ENCODE measurements around the gene L3MBTL4. TPM values are rescaled to one million over a fixed set of nuclear protein-coding genes. Genes with fewer than 3 reads are reported as not detected.

The L3MBTL4 gene
- total RNA-seq, 2 donors from 2014 or later: 0.27 to 5.3 TPM

- DNase-seq (ENCODE audit: low spot score) (no peak), ATAC-seq (ENCODE audit: insufficient number of reproducible peaks, low FRiP score, low read depth) (no peak)
- no peaks in the 10 kb centered on the region for H3K27me3 ChIP-seq (replicated peaks; ENCODE audit: insufficient read depth)
These were observed 453.4 kb downstream of the L3MBTL4 start for GRCh38 chr18:5961097-5961827.

GRCh38 chr18:5958822-5959221 lies 455.9 kb downstream of the L3MBTL4 start:
- H3K4me3 ChIP-seq: no peak overlapping the region
- ATAC-seq (ENCODE audit: insufficient number of reproducible peaks, low FRiP score, low read depth) (no peak), DNase-seq (ENCODE audit: low spot score) (no peak)
- H3K36me3 ChIP-seq: no peaks in the 10 kb centered on the region
- no peak overlapping the region for H3K27ac ChIP-seq
- TF ChIP-seq, protein P1, sequence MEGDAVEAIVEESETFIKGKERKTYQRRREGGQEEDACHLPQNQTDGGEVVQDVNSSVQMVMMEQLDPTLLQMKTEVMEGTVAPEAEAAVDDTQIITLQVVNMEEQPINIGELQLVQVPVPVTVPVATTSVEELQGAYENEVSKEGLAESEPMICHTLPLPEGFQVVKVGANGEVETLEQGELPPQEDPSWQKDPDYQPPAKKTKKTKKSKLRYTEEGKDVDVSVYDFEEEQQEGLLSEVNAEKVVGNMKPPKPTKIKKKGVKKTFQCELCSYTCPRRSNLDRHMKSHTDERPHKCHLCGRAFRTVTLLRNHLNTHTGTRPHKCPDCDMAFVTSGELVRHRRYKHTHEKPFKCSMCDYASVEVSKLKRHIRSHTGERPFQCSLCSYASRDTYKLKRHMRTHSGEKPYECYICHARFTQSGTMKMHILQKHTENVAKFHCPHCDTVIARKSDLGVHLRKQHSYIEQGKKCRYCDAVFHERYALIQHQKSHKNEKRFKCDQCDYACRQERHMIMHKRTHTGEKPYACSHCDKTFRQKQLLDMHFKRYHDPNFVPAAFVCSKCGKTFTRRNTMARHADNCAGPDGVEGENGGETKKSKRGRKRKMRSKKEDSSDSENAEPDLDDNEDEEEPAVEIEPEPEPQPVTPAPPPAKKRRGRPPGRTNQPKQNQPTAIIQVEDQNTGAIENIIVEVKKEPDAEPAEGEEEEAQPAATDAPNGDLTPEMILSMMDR (IDR thresholded peaks at IDR 0.05): no peak
- no peaks in the 10 kb centered on the region for H3K27me3 ChIP-seq (replicated peaks; ENCODE audit: insufficient read depth)
- no peaks in the 10 kb centered on the region for H3K4me1 ChIP-seq (ENCODE audit: control insufficient read depth in 1 of 2, low read depth in 2 of 2)
- no peaks in the 10 kb centered on the region for H3K9me3 ChIP-seq

More at GRCh38 chr18:5961097-5961827, 453.4 kb downstream of the L3MBTL4 start:
- Histone ChIP-seq H3K9me3 (no peaks in the 10 kb centered on the region), H3K4me1 (ENCODE audit: control insufficient read depth in 1 of 2, low read depth in 2 of 2) (no peaks in the 10 kb centered on the region), H3K27ac (no peak overlapping the region), H3K36me3 (no peaks in the 10 kb centered on the region), H3K4me3 (no peak overlapping the region)
- TF ChIP-seq, protein P1 (IDR thresholded peaks at IDR 0.05): no peak

- no peaks in the 10 kb centered on the region for H3K9me3 ChIP-seq
- DNase-seq (ENCODE audit: low spot score): no peak
- H3K4me3 ChIP-seq: no peak overlapping the region
- no peak overlapping the region for H3K27ac ChIP-seq
- TF ChIP-seq, protein P1 (IDR thresholded peaks at IDR 0.05): no peak
- no peaks in the 10 kb centered on the region for H3K27me3 ChIP-seq (replicated peaks; ENCODE audit: insufficient read depth)
- ATAC-seq (ENCODE audit: insufficient number of reproducible peaks, low FRiP score, low read depth): no peak
- H3K36me3 ChIP-seq: no peaks in the 10 kb centered on the region
- H3K4me1 ChIP-seq (ENCODE audit: control insufficient read depth in 1 of 2, low read depth in 2 of 2): no peaks in the 10 kb centered on the region
These were observed 458.9 kb downstream of the L3MBTL4 start for GRCh38 chr18:5955861-5956260.

DNA sequence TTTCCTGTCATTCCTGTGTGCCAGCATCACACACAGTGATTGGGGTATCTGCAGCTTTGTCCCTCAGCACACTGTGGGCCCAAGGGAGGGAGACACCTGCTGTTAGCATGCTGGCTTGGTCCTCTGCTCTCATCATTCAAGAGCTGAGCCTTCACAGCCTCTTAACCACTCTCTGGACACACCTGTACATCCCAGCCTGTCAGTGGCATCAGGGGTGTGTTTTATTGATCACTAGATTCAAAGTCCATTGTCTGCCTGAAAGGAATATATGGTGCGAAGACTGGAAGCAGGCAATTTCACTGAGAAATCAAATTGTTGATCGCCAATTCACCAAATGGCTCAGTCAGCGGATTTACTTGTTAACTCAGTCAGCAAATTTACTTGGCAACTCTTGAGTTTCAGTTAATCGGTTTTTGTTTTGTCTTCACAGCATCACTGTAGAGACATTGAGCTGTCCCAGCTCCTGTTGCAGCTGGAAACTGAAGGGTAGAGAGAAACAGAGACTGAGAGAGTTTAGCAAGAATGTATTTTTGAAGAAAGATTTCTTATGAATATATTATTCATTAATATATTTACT lies 463.1 kb downstream of the L3MBTL4 start:
- no peak for DNase-seq (ENCODE audit: low spot score)
- no peak overlapping the region for H3K4me3 ChIP-seq
- no peak for ATAC-seq (ENCODE audit: insufficient number of reproducible peaks, low FRiP score, low read depth)
- TF ChIP-seq, protein P1 (IDR thresholded peaks at IDR 0.05): no peak
- no peak overlapping the region for H3K27ac ChIP-seq
- no peaks in the 10 kb centered on the region for H3K27me3 ChIP-seq (replicated peaks; ENCODE audit: insufficient read depth)
- H3K36me3 ChIP-seq: no peaks in the 10 kb centered on the region
- H3K9me3 ChIP-seq: no peaks in the 10 kb centered on the region
- H3K4me1 ChIP-seq (ENCODE audit: control insufficient read depth in 1 of 2, low read depth in 2 of 2): no peaks in the 10 kb centered on the region

DNA sequence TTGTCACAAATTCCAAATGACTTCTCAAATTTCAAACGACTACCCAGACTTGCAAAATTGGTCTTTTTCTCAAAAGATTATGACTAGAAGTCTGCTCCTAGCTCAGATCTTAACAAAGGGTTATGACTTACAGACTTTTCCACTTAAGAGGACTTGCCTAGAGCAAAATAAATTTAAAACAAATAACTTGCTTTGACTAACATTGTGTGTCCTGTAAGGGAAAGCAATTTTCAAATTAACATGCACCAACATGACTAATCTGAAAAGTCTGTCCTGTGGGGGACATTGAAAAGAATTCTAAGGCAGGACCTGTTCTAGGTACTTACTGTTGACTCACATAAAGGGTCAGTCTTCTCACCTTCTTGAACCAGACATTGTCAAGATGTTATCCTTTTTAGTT lies 465.9 kb downstream of the L3MBTL4 start:
- TF ChIP-seq, protein P1 (IDR thresholded peaks at IDR 0.05): no peak
- H3K4me3 ChIP-seq: no peak overlapping the region

More for the DNA sequence above, 465.9 kb downstream of the L3MBTL4 start:
- H3K36me3 ChIP-seq: no peaks in the 10 kb centered on the region
- H3K27ac ChIP-seq: no peak overlapping the region
- no peaks in the 10 kb centered on the region for H3K27me3 ChIP-seq (replicated peaks; ENCODE audit: insufficient read depth)
- ATAC-seq (ENCODE audit: insufficient number of reproducible peaks, low FRiP score, low read depth) (no peak), DNase-seq (ENCODE audit: low spot score) (no peak)
- H3K4me1 ChIP-seq (ENCODE audit: control insufficient read depth in 1 of 2, low read depth in 2 of 2): no peaks in the 10 kb centered on the region
- H3K9me3 ChIP-seq: no peaks in the 10 kb centered on the region
